HG03103 (cell line): ENCODE results near the gene ASB1.

Experiments used
- ATAC-seq: cut with Tn5 transposase; IDR thresholded peaks from one replicate; pipeline ENCODE4 v1.9.1; 2021; ENCODE audit warnings: low read depth; ENCODE audit not compliant: unreplicated experiment

Gene ASB1

GRCh38 chr2:238464389-238464788 is 37.7 kb downstream of the ASB1 start:
- no peak for ATAC-seq

- ATAC-seq: no peak
Observed at GRCh38 chr2:238465487-238466242, 38.9 kb downstream of the ASB1 start.

GRCh38 chr2:238466243-238466756 is 39.6 kb downstream of the ASB1 start:
- ATAC-seq: no peak

- ATAC-seq: no peak
Observed at GRCh38 chr2:238467062-238467461, 40.3 kb downstream of the ASB1 start.

GRCh38 chr2:238467792-238468191 is 41.1 kb downstream of the ASB1 start:
- no peak for ATAC-seq

- ATAC-seq: no peak
Observed at GRCh38 chr2:238469155-238469554, 42.4 kb downstream of the ASB1 start.

- ATAC-seq: no peak
Observed at GRCh38 chr2:238473014-238473413, 46.3 kb downstream of the ASB1 start.

GRCh38 chr2:238473523-238473922 is 46.8 kb downstream of the ASB1 start:
- no peak for ATAC-seq

GRCh38 chr2:238475034-238475433 is 48.3 kb downstream of the ASB1 start:
- ATAC-seq: no peak

GRCh38 chr2:238475566-238475965 is 48.8 kb downstream of the ASB1 start:
- no peak for ATAC-seq

GRCh38 chr2:238476258-238476657 is 49.5 kb downstream of the ASB1 start:
- ATAC-seq: no peak

GRCh38 chr2:238478216-238478615 is 51.5 kb downstream of the ASB1 start:
- no peak for ATAC-seq

- ATAC-seq: no peak
Observed at GRCh38 chr2:238479847-238480246, 53.1 kb downstream of the ASB1 start.

- ATAC-seq: no peak
Observed at GRCh38 chr2:238483021-238483420, 56.3 kb downstream of the ASB1 start.

GRCh38 chr2:238483656-238484055 is 56.9 kb downstream of the ASB1 start:
- ATAC-seq: no peak

- no peak for ATAC-seq
Observed at GRCh38 chr2:238484522-238485452, 58.1 kb downstream of the ASB1 start.

GRCh38 chr2:238486123-238486848 is 59.6 kb downstream of the ASB1 start:
- ATAC-seq: no peak

GRCh38 chr2:238487134-238487533 is 60.4 kb downstream of the ASB1 start:
- no peak for ATAC-seq

GRCh38 chr2:238487652-238488346 is 61.1 kb downstream of the ASB1 start:
- ATAC-seq: no peak

- no peak for ATAC-seq
Observed at GRCh38 chr2:238488347-238488826, 61.7 kb downstream of the ASB1 start.
